H9 (cell line): Measurements from ENCODE around the gene GAS2. TPM values are rescaled to one million over a fixed set of nuclear protein-coding genes. Genes with fewer than 3 reads are reported as not detected.

Experiments
- DNase-seq: peaks from one replicate; pipeline ENCODE4 v3.0.0-alpha.2; 2017
- H2AFZ ChIP-seq: one replicate; pipeline ENCODE4 v1.6.1; 2013; ENCODE audit warnings: mild to moderate bottlenecking, low read length, control low read depth, moderate library complexity
- H2AK5ac ChIP-seq: 2 replicates; pipeline ENCODE4 v1.6.1; 2013; ENCODE audit warnings: low read length, control low read depth, mixed read lengths; ENCODE audit not compliant: insufficient read length
- H2BK120ac ChIP-seq: one replicate; pipeline ENCODE4 v1.6.1; 2013; ENCODE audit warnings: low read depth, mild to moderate bottlenecking, low read length, control low read depth, inconsistent platforms; ENCODE audit not compliant: poor library complexity, severe bottlenecking
- H2BK12ac ChIP-seq: 2 replicates; pipeline ENCODE4 v1.6.1; 2013; ENCODE audit warnings: low read length, control low read depth, mixed read lengths, low read depth; ENCODE audit not compliant: insufficient read length
- H2BK15ac ChIP-seq: 2 replicates; pipeline ENCODE4 v1.6.1; 2013; ENCODE audit warnings: low read depth, low read length, control low read depth
- H2BK20ac ChIP-seq: one replicate; pipeline ENCODE4 v1.6.1; 2013; ENCODE audit warnings: low read depth, mild to moderate bottlenecking, low read length, control low read depth, inconsistent platforms; ENCODE audit not compliant: poor library complexity, severe bottlenecking
- H2BK5ac ChIP-seq: 2 replicates; pipeline ENCODE4 v1.6.1; 2013; ENCODE audit warnings: low read length, control low read depth, mixed read lengths; ENCODE audit not compliant: insufficient read length
- H3K14ac ChIP-seq: 2 replicates; pipeline ENCODE4 v1.6.1; 2013; ENCODE audit warnings: low read length, control low read depth; ENCODE audit not compliant: insufficient read depth
- H3K18ac ChIP-seq: 2 replicates; pipeline ENCODE4 v1.6.1; 2013; ENCODE audit warnings: low read depth, mild to moderate bottlenecking, mixed read lengths, low read length, control low read depth; ENCODE audit not compliant: insufficient read length
- H3K23ac ChIP-seq: 2 replicates; pipeline ENCODE4 v1.6.1; 2013; ENCODE audit warnings: low read length, control low read depth, mixed read lengths, low read depth; ENCODE audit not compliant: insufficient read length
- H3K23me2 ChIP-seq: 2 replicates; pipeline ENCODE4 v1.6.1; 2013; ENCODE audit warnings: low read depth, mild to moderate bottlenecking, mixed read lengths, low read length, control low read depth; ENCODE audit not compliant: insufficient read length, poor library complexity, severe bottlenecking
- H3K27ac ChIP-seq: 2 replicates; pipeline ENCODE4 v1.5.1; 2013; ENCODE audit warnings: low read length, control low read depth, mixed read lengths, low read depth; ENCODE audit not compliant: insufficient read length
- H3K27me3 ChIP-seq: 2 replicates; pipeline ENCODE4 v1.6.1; 2013; ENCODE audit warnings: low read length, control low read depth, inconsistent platforms; ENCODE audit not compliant: insufficient read depth
- H3K4ac ChIP-seq: 2 replicates; pipeline ENCODE4 v1.6.1; 2013; ENCODE audit warnings: low read depth, mild to moderate bottlenecking, control low read depth, inconsistent platforms, low read length, moderate library complexity
- H3K4me1 ChIP-seq: 2 replicates; pipeline ENCODE4 v1.6.1; 2013; ENCODE audit warnings: low read length, control low read depth, inconsistent platforms; ENCODE audit not compliant: insufficient read depth
- H3K4me2 ChIP-seq: 2 replicates; pipeline ENCODE4 v1.6.1; 2013; ENCODE audit warnings: low read length, control low read depth, mixed read lengths; ENCODE audit not compliant: insufficient read length, insufficient read depth
- H3K56ac ChIP-seq: 2 replicates; pipeline ENCODE4 v1.6.1; 2013; ENCODE audit warnings: low read depth, mild to moderate bottlenecking, mixed read lengths, low read length, control low read depth; ENCODE audit not compliant: insufficient read length
- H3K79me1 ChIP-seq: 2 replicates; pipeline ENCODE4 v1.6.1; 2013; ENCODE audit warnings: low read depth, mild to moderate bottlenecking, moderate library complexity, low read length, control low read depth, inconsistent platforms; ENCODE audit not compliant: insufficient read depth, poor library complexity, severe bottlenecking
- H3K79me2 ChIP-seq: 2 replicates; pipeline ENCODE4 v1.6.1; 2013; ENCODE audit warnings: low read length, control low read depth, inconsistent platforms; ENCODE audit not compliant: insufficient read depth
- H3K9ac ChIP-seq: 2 replicates; pipeline ENCODE4 v1.6.1; 2013; ENCODE audit warnings: low read length, control low read depth, mixed read lengths; ENCODE audit not compliant: insufficient read length; ENCODE audit errors: extremely low read depth
- H3K9me3 ChIP-seq: one replicate; pipeline ENCODE4 v1.6.1; 2013; ENCODE audit warnings: low read depth, low read length, inconsistent platforms; ENCODE audit not compliant: control insufficient read depth
- H3T11ph ChIP-seq: one replicate; pipeline ENCODE4 v1.6.1; 2013; ENCODE audit warnings: mild to moderate bottlenecking, low read length, control low read depth, inconsistent platforms
- H4K20me1 ChIP-seq: one replicate; pipeline ENCODE4 v1.6.1; 2013; ENCODE audit not compliant: control insufficient read depth, insufficient read length, insufficient read depth
- H4K5ac ChIP-seq: 2 replicates; pipeline ENCODE4 v1.6.1; 2013; ENCODE audit warnings: low read depth, mild to moderate bottlenecking, mixed read lengths, low read length, control low read depth; ENCODE audit not compliant: insufficient read length
- H4K8ac ChIP-seq: replicated peaks from 2 replicates; pipeline ENCODE4 v1.6.1; 2013; ENCODE audit warnings: low read length, control low read depth, mixed read lengths, low read depth; ENCODE audit not compliant: insufficient read length
- H4K91ac ChIP-seq: 2 replicates; pipeline ENCODE4 v1.6.1; 2013; ENCODE audit warnings: low read depth, mild to moderate bottlenecking, moderate library complexity, mixed read lengths, low read length, control low read depth; ENCODE audit not compliant: insufficient read length
- H3K27ac Mint-ChIP-seq, 3 experiments: 2 replicates in 2 of 3; 3 replicates in 1 of 3; pipeline ENCODE4 v1.8.0; 2020 to 2021; ENCODE audit warnings: mixed read lengths in 3 of 3, mild to moderate bottlenecking in 1 of 3, moderate library complexity in 1 of 3
- H3K27me3 Mint-ChIP-seq: 2 replicates; pipeline ENCODE4 v1.8.0; 2021; ENCODE audit warnings: low read depth, mild to moderate bottlenecking, moderate library complexity, mixed read lengths
- H3K36me3 Mint-ChIP-seq, 3 experiments: 2 replicates in 2 of 3; 3 replicates in 1 of 3; pipeline ENCODE4 v1.8.0; 2020 to 2021; ENCODE audit warnings: low read depth in 3 of 3, mixed read lengths in 3 of 3; ENCODE audit not compliant: insufficient read depth in 1 of 3
- H3K4me1 Mint-ChIP-seq, 2 experiments: 2 replicates each; pipeline ENCODE4 v1.8.0; 2020; ENCODE audit warnings: mixed read lengths in 2 of 2
- H3K4me3 Mint-ChIP-seq, 2 experiments: 2 replicates in 1 of 2; 3 replicates in 1 of 2; pipeline ENCODE4 v1.8.0; 2020 to 2021; ENCODE audit warnings: mild to moderate bottlenecking in 2 of 2, mixed read lengths in 2 of 2, moderate library complexity in 1 of 2
- H3K9me3 Mint-ChIP-seq, 2 experiments: 2 replicates in 1 of 2; 3 replicates in 1 of 2; pipeline ENCODE4 v1.8.0; 2020; ENCODE audit warnings: mild to moderate bottlenecking in 2 of 2, mixed read lengths in 2 of 2, moderate library complexity in 1 of 2
- WGBS: extraction: QIAGEN DNeasy Blood & Tissue Kit; methylation state at CpG from one replicate; pipeline ENCODE4 v1.1.7; 2013; ENCODE audit warnings: missing lambda C conversion rate, low lambda C conversion rate, mixed read lengths; ENCODE audit not compliant: insufficient read length; ENCODE audit errors: extremely low coverage; 5-methylcytosine and 5-hydroxymethylcytosine counted together
- total RNA-seq: library from RNA; stranded (reverse); gene quantifications from 2 replicates; pipeline ENCODE4 v1.2.1, GENCODE V29; 2021
- TF ChIP-seq, protein P1 (sequence below): fragments of 200-600 bp; sonication (generic); conservative IDR thresholded peaks from 3 replicates; pipeline ENCODE4 v1.8.0; 2021; ENCODE audit warnings: antibody characterized with exemption, mild to moderate bottlenecking

Gene GAS2
- total RNA-seq, 1 experiment from 2014 or later: 1.7 TPM

DNA sequence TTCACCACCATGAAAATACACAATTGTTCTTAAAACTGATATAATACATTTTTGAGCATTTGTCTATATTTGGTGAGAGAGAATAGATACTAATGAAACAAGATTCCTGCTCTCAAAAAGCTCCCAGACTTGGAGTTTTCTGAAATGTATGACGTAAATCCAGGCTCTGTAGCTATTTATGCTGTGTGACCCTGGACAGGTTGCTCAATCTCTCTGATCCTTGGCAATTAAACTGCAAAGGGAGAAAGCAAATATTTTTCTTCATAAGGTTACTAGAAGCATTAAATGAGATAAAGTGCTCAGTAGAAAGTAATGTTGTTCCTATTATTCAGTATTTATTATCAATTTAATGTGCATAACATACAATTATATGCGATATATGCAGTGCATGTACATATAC is 120.6 kb downstream of the GAS2 start:
- H3K14ac ChIP-seq: no peak overlapping the region
- no peak overlapping the region for H3K56ac ChIP-seq
- H3K27me3 ChIP-seq: no peaks in the 10 kb centered on the region
- peaks cover 0 to 4% of the 10 kb centered on the region in 2 experiments; a peak in 1 of 5 replicates for H3K9me3 Mint-ChIP-seq
- WGBS: no CpG with 5 or more reads among the region's 2 CpGs
- H3K27ac Mint-ChIP-seq: no peak overlapping the region
- no peak overlapping the region for H2BK12ac ChIP-seq
- H3K27me3 Mint-ChIP-seq: no peaks in the 10 kb centered on the region
- H3K27ac ChIP-seq: no peak overlapping the region
- no peak overlapping the region for H2AFZ ChIP-seq
- H2BK20ac ChIP-seq: no peak overlapping the region
- H2BK15ac ChIP-seq: no peak overlapping the region
- H2BK5ac ChIP-seq: no peak overlapping the region
- H3K23me2 ChIP-seq: no peaks in the 10 kb centered on the region
- 0 out of 7 replicates have a peak, but pooled peaks cover 0 to 2% (median 0%) of the 10 kb centered on the region in 3 experiments for H3K36me3 Mint-ChIP-seq
- peaks cover 0 to 7% of the 10 kb centered on the region in 2 experiments; a peak in 2 of 4 replicates for H3K4me1 Mint-ChIP-seq
- no peak overlapping the region for H3K9ac ChIP-seq
- TF ChIP-seq, protein P1, sequence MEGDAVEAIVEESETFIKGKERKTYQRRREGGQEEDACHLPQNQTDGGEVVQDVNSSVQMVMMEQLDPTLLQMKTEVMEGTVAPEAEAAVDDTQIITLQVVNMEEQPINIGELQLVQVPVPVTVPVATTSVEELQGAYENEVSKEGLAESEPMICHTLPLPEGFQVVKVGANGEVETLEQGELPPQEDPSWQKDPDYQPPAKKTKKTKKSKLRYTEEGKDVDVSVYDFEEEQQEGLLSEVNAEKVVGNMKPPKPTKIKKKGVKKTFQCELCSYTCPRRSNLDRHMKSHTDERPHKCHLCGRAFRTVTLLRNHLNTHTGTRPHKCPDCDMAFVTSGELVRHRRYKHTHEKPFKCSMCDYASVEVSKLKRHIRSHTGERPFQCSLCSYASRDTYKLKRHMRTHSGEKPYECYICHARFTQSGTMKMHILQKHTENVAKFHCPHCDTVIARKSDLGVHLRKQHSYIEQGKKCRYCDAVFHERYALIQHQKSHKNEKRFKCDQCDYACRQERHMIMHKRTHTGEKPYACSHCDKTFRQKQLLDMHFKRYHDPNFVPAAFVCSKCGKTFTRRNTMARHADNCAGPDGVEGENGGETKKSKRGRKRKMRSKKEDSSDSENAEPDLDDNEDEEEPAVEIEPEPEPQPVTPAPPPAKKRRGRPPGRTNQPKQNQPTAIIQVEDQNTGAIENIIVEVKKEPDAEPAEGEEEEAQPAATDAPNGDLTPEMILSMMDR: no peak
- no peak overlapping the region for H3K4me2 ChIP-seq
- no peak overlapping the region for H3K18ac ChIP-seq
- no peaks in the 10 kb centered on the region for H4K20me1 ChIP-seq
- no peaks in the 10 kb centered on the region for H3K79me1 ChIP-seq
- H3K79me2 ChIP-seq: no peaks in the 10 kb centered on the region
- H3K4me1 ChIP-seq: no peaks in the 10 kb centered on the region; the same call in 1 of the 2 replicates
- no peak overlapping the region for H2BK120ac ChIP-seq
- no peak overlapping the region for H3T11ph ChIP-seq
- H3K9me3 ChIP-seq: no peaks in the 10 kb centered on the region
- H2AK5ac ChIP-seq: no peak overlapping the region
- no peak overlapping the region for H4K91ac ChIP-seq
- no peak overlapping the region for H3K4ac ChIP-seq
- no peak overlapping the region for H4K8ac ChIP-seq
- H4K5ac ChIP-seq: no peak overlapping the region
- H3K4me3 Mint-ChIP-seq: no peak overlapping the region
- DNase-seq: no peak
- no peak overlapping the region for H3K23ac ChIP-seq
